ENCODE measurements around the gene ZFYVE28.
A peak's percentile ranks its signal among the peaks of the same experiment; 100 is the strongest.

DNA sequence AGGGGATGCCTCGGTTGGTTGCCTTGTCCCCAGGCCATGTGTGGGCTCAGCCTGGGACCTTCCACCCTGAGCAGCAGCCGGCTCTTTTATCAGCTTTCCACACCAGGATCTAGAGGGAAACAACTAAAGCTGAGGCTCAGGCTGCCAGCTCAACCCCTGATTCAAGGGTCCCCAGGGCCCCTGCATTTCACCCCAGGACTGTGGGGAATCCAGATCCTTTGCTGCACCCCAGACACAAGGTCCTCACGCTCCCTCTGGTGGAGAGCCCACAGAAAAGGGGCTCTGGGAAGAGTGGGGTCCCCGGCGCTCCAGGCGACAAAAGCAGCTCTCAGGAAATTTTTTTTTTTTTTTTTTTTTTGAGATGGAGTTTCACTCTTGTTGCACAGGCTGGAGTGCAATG lies 64.3 kb downstream of the ZFYVE28 start:
- TF ChIP-seq EZH2phosphoT487 (IDR thresholded peaks at IDR 0.05; ENCODE audit: borderline replicate concordance, low read length): no peak
- TF ChIP-seq, protein P1, sequence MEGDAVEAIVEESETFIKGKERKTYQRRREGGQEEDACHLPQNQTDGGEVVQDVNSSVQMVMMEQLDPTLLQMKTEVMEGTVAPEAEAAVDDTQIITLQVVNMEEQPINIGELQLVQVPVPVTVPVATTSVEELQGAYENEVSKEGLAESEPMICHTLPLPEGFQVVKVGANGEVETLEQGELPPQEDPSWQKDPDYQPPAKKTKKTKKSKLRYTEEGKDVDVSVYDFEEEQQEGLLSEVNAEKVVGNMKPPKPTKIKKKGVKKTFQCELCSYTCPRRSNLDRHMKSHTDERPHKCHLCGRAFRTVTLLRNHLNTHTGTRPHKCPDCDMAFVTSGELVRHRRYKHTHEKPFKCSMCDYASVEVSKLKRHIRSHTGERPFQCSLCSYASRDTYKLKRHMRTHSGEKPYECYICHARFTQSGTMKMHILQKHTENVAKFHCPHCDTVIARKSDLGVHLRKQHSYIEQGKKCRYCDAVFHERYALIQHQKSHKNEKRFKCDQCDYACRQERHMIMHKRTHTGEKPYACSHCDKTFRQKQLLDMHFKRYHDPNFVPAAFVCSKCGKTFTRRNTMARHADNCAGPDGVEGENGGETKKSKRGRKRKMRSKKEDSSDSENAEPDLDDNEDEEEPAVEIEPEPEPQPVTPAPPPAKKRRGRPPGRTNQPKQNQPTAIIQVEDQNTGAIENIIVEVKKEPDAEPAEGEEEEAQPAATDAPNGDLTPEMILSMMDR (IDR thresholded peaks at IDR 0.05; ENCODE audit: low read depth, low read length, poor library complexity, severe bottlenecking): peak; percentile 28
